ENCODE results near the gene NEO1.

DNA sequence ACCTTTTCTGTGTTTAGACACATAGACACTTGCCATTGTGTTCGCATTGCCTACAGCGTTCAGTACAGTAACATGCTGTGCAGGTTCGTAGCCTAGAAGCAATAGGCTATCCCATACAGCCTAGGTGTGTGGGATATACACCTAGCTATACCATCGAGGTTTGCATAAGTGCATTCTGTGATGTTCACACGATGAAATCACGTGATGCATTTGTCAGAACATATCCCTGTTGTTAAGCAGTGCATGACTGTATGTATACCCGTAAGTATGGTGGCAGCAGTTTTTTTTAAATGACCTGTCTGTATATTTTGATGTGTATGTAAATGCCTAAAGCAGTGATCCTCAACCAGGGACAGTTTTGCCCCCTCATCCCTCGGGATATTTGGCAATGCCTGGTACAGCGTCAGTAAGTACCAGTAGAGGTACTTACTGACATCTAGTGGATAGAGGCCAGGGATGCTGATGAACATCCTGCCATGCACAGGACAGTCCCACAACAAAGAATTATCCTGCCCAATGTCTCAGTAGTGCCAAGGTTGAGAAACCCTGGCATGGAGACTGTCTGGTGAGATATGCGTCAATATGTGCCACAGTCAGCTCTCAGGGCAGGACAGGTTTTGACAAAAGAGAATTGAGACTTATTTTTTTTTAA is 187.4 kb downstream of the NEO1 start:
- TF ChIP-seq, protein P1, sequence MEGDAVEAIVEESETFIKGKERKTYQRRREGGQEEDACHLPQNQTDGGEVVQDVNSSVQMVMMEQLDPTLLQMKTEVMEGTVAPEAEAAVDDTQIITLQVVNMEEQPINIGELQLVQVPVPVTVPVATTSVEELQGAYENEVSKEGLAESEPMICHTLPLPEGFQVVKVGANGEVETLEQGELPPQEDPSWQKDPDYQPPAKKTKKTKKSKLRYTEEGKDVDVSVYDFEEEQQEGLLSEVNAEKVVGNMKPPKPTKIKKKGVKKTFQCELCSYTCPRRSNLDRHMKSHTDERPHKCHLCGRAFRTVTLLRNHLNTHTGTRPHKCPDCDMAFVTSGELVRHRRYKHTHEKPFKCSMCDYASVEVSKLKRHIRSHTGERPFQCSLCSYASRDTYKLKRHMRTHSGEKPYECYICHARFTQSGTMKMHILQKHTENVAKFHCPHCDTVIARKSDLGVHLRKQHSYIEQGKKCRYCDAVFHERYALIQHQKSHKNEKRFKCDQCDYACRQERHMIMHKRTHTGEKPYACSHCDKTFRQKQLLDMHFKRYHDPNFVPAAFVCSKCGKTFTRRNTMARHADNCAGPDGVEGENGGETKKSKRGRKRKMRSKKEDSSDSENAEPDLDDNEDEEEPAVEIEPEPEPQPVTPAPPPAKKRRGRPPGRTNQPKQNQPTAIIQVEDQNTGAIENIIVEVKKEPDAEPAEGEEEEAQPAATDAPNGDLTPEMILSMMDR (IDR thresholded peaks at IDR 0.05), result no peak
- no peak for TF ChIP-seq POLR2A (IDR thresholded peaks at IDR 0.05)
